Midbrain (tissue), 1 donor: ENCODE measurements around the gene CMIP.
A peak's percentile ranks its signal among the peaks of the same experiment; 100 is the strongest.

Experiments used
- DNase-seq: peaks from one replicate; lab custom pipeline; 2025; lab: John Stamatoyannopoulos, UW

CMIP gene

DNA sequence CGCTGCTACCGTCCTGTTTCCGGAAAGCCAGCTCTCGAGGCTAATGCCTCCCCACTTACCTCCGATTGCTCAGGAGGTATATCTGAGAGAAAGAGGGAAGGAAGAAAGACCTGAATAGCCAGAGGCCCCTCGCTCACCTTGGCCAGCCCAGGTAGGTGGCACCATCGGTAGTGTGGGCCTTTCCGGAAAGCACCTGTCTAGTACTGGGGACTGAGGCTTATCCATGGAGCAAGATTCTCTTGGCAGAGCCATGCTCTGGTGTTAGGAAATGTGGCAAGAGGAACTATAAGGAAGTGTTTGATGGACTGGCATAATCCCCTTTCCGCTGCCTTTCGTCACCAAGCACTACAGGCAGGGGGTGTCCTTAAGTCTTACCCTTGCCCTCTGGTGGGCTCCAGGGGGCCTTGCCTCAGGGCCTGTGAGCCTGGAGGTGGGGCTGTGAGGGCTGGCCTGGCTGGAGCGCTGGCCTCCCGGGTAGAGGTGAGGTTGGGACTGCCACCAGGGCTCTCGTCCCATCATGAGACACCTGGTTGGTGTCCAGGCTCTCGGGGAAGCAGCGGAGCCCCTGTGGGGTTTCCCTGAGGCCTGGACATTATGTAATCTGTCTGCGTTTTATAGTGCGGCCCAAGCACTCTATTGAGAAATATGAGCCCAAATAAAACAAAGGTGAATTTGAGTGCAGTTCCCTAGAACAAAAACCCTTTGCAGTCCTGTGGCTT lies 2.9 kb downstream of the CMIP start:
- no peak for DNase-seq

DNA sequence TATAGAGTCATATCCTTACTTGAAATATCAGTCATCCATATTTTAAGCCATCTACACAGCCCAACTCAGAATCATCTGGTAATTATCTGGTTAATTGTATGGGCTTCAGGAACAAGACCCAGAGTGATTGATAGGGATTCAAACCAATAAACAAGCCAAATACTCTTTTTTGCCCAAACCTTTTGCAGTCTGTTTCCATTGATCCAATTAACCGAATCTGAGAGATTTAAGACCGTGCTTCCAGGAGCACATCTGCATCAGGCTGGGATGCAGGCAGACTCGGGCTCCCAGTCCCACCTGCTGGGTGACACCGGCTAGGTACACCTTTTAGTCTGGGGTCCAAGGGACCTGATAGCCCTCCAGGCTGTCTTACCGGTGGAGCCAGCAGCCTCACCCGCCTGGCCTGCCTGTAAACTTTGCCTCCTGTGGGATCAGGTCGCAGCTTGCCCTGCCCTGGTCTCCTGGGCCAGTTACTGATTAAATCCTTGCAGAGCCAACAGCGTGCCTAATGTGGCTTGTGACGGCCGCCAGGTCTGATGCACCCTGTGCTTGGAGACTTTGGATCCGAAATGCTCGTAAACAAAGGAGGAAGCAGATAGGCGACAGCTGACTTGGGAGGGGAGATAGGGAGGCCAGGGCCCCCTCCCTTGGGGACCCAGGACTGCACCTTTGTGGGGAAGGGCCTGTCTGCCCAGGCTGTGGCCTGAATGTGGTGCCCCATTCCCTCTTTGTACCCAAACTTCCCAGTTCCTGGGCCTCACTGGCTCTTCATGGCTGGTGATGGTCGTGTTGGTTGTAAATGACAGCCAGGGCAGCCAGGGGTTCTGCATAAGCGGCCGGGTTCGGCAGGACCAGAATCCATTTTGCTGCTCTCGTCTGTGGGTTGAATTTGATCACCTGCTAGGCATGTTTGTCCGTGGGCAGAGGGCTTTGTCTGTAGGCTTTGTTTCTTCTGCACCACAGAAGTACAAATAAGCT lies 3.8 kb downstream of the CMIP start:
- DNase-seq: peak; percentile 18

GRCh38 chr16:81449241-81449640 lies 4.6 kb downstream of the CMIP start:
- no peak for DNase-seq

- DNase-seq: no peak
These were observed 5.4 kb downstream of the CMIP start for GRCh38 chr16:81449899-81450608.

DNA sequence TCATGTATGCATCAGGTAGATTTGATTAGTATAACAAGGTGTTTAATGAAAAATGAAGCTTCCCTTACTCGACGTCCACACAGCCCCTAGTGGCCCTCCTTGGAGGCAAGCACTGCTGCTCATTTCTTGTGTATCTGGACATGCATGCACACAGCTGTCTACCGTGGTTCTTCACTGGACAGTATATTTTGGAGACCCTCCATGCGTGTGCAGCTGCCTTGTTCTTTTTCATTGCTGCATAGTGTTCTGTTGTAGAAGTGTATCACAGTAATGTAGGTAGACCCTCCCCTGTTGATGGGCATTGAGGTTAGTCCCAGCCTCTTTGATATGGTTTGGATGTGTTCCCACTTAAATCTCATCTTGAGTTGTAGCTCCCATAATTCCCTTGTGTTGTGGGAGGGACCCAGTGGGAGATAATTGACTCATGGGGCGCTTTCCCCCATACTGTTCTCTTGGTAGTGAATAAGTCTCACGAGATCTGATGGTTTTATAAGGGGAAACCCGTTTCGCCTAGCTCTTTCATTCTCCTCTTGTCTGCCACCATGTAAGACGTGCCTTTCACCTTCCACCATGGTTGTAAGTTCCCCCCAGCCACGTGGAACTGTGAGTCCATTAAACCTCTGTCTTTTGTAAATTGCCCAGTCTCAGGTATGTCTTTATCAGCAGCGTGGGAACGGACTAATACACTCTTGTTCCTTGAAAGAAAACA lies 6.3 kb downstream of the CMIP start:
- no peak for DNase-seq

- DNase-seq: peak; percentile 40
These were observed 7.4 kb downstream of the CMIP start for GRCh38 chr16:81451753-81452680.

- no peak for DNase-seq
These were observed 8.6 kb downstream of the CMIP start for GRCh38 chr16:81453091-81453728.

DNA sequence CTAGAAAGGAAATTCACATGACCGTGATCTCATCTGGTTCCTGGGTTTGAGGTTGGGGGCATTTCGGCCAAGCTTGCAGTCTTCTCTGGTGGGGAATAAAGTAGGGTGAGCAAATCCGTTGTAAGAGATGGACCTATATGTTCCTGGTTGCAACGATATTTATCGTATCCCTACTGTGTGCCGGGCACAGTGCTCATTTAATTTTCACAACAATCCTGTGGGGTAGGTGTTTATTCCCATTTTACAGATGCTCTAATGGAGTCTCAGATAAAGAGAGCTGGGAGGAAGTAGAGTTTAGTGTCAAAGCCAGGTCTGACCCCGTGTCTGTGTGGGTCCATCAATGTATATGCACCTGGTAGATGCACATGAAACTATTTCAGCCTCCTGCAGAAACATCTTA lies 9.4 kb downstream of the CMIP start:
- no peak for DNase-seq

DNA sequence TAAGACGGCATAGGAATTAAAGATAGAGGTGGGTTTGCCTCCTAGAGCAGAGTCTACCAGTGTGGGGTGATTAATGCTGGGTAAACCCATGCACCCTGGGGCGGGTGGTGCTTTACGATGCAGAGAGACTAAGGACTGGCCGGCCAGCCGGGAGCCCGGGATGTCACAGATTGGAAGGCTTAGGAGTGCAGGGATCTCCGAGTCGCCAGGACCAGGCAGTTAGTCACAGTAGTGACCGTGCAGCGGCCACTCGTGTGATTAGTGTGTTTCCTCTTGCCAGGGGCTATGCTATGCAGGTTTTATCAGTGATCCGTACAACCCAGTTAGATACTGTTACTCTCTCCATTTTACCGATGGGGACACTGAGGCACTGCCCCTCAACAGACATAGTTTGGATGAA lies 10.4 kb downstream of the CMIP start:
- no peak for DNase-seq

- DNase-seq: no peak
These were observed 11.3 kb downstream of the CMIP start for GRCh38 chr16:81455720-81456494.

GRCh38 chr16:81456523-81457325 lies 12.1 kb downstream of the CMIP start:
- no peak for DNase-seq

DNA sequence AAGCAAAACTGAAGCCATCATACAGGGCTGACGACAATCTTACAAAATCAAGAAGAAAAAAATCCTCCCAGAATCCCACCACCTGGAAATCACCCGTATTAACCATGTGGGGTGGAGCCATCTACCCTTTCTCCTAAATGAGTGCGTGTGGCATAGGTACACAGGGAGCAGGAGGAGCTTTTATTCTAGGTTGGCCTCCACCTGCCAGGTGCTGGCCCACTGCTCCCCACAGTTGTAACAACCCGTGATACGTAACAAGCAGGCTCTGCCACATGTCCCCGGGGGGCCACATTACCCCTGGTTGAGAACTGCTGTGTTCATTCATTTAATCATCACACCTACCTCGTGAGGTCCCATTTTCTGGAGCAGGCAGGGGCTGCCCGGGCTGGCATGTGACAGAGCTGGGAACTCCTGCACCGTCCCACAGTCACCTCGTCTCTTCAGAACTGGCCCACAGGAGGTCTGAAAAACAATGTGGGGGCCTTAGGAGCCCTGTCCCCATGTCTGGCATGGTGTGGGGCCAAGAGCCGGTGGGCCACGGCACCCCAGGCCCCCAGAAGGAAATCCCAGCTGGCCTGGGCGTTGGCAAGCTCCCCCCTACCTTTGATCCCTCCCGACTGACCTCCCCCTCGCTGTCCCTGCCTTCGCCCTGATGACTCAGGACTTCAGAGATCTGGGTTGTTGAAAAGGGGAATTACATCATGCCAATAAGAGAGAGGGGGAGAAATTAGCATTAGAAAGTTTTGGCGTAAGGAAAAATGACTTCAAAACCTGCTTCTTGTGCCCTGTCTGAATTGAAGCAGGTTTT lies 12.9 kb downstream of the CMIP start:
- DNase-seq: no peak

GRCh38 chr16:81458149-81458669 lies 13.6 kb downstream of the CMIP start:
- DNase-seq: no peak

GRCh38 chr16:81458827-81459598 lies 14.4 kb downstream of the CMIP start:
- DNase-seq: no peak

- DNase-seq: no peak
These were observed 15.5 kb downstream of the CMIP start for GRCh38 chr16:81460075-81460474.

GRCh38 chr16:81461243-81461642 lies 16.6 kb downstream of the CMIP start:
- DNase-seq: no peak

DNA sequence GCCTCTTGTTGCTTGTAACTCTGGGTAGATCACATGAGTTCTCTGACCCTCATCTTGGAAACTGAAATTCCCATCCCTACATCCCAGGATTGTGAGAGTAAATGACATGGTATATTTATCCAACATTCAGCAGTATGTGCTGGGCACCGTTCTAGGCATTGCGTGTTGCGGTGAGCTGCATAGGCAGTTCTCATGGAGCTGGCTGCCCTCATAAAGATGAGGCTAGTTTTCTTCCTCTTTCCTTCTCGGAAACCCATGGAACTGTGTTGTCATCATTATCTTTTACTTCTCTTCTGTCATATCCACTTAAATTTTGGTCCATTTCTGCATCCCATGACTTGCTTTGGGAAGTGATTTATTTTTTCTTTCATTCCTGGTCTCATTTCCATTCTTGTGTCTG lies 17.2 kb downstream of the CMIP start:
- DNase-seq: no peak
